Esophagus squamous epithelium (tissue), 4 donors: ENCODE data around the gene PIH1D1.

Source experiments
- POLR2A ChIP-seq, 4 donors: fragments of 450-650 bp; IDR thresholded peaks; one replicate each; pipeline ENCODE4 v1.6.1; 2017; ENCODE audit warnings: antibody characterized with exemption in 4 of 4, mild to moderate bottlenecking in 4 of 4, moderate library complexity in 3 of 4
- TF ChIP-seq, protein P1 (sequence below), 6 experiments: fragments of 450-650 bp in 4 of 6; fragments of 200-600 bp in 2 of 6; sonication (generic) in 2 of 6; IDR thresholded peaks; one replicate each; pipeline ENCODE4 v1.5.1; 2016 to 2019; ENCODE audit warnings: antibody characterized with exemption in 6 of 6, mild to moderate bottlenecking in 4 of 6, moderate library complexity in 4 of 6

- TF ChIP-seq, protein P1, sequence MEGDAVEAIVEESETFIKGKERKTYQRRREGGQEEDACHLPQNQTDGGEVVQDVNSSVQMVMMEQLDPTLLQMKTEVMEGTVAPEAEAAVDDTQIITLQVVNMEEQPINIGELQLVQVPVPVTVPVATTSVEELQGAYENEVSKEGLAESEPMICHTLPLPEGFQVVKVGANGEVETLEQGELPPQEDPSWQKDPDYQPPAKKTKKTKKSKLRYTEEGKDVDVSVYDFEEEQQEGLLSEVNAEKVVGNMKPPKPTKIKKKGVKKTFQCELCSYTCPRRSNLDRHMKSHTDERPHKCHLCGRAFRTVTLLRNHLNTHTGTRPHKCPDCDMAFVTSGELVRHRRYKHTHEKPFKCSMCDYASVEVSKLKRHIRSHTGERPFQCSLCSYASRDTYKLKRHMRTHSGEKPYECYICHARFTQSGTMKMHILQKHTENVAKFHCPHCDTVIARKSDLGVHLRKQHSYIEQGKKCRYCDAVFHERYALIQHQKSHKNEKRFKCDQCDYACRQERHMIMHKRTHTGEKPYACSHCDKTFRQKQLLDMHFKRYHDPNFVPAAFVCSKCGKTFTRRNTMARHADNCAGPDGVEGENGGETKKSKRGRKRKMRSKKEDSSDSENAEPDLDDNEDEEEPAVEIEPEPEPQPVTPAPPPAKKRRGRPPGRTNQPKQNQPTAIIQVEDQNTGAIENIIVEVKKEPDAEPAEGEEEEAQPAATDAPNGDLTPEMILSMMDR (IDR thresholded peaks at IDR 0.05) = no peak
- no peak for TF ChIP-seq POLR2A (IDR thresholded peaks at IDR 0.05)
Measured at GRCh38 chr19:49474542-49474924, 22.9 kb upstream of the PIH1D1 start.
